RPMI7951 (cell line): ENCODE measurements around the gene LRRC8B. TPM values are rescaled to one million over a fixed set of nuclear protein-coding genes. Genes with fewer than 3 reads are reported as not detected.
"Not testable (repeated sequence)": the region's sequence is repeated elsewhere in the genome, so short reads cannot be mapped to it uniquely, and the experiment has no call there.

Experiments used
- DNase-seq: peaks from one replicate; pipeline ENCODE4 v3.0.0-alpha.2; 2012; ENCODE audit warnings: low read depth
- total RNA-seq: library from RNA; depleted of rRNA; stranded (reverse); fragments of >200 nt; shearing (Covaris generic); gene quantifications from 2 replicates; pipeline ENCODE4 v1.2.3, GENCODE V29; 2014

Gene LRRC8B
- total RNA-seq, 1 experiment from 2014 or later: 1.1 TPM

DNA sequence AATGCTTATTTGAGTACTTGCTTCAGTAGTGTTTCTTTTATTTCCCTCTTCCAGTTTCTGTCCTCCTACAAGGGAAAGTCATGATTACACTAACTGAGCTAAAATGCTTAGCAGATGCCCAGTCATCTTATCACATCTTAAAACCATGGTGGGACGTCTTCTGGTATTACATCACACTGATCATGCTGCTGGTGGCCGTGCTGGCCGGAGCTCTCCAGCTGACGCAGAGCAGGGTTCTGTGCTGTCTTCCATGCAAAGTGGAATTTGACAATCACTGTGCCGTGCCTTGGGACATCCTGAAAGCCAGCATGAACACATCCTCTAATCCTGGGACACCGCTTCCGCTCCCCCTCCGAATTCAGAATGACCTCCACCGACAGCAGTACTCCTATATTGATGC is 57.9 kb downstream of the LRRC8B start:
- DNase-seq: no peak

DNA sequence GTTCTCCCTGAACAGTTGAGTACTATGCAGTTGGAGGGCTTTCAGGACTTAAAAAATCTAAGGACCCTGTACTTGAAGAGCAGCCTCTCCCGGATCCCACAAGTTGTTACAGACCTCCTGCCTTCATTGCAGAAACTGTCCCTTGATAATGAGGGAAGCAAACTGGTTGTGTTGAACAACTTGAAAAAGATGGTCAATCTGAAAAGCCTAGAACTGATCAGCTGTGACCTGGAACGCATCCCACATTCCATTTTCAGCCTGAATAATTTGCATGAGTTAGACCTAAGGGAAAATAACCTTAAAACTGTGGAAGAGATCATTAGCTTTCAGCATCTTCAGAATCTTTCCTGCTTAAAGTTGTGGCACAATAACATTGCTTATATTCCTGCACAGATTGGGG is 59.6 kb downstream of the LRRC8B start:
- no peak for DNase-seq

DNA sequence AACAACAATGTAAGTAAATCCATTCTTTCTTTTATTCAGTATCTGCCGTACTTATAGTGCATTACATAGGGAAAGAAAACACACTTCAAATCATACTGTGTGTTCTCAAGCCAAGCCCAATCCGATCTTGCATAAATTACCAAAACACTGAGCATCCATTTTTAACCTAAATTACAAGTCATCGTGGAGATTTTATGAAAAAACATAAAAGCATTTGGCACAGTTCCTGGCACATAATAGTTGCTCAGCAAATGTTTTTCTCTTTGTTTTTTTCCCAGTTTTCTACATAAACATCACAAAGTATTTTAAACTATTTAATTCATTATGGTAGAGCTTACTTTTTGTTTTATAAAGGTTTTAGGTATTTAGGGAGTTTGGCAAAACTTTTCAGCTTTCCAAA is 60.2 kb downstream of the LRRC8B start:
- DNase-seq: no peak

DNA sequence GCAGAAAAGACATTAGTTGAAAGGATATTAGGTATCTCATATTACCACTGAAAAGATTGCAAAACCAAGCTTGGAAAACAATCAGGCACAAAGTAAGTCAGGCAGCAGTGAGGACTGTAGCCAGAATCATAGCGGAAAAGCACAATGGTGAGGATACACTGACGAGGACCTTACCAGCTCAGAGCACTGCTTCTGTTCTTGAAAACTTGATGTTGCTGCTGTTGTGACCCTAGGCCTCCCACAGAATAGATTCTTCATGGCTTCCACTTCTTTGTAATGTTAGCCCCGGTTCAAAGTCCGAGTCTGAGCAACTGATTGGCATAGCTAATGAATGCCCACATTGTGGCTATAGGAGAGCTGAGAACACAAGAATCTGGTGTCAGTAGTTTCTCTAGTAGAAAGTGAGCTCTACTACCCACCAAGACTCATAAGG is 63.1 kb downstream of the LRRC8B start:
- DNase-seq: no peak

DNA sequence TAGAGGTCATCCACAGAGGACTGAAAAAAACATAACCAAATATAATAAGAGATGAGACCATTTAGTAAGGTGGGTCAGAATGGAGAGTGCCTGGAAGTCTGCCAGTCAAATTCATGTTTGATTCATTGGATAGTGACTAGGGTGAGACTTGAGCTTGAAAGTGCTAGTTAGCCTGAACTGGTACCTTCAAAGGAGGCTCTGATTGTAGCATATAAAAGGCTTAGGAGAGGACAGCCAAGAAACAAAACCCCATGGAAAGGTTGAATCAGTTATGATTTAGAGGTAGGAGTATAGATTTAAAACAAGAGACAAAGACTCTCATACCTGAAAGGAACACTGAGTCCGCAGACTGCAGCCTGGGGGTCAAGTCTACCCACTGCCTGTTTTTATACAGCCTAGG is 63.9 kb downstream of the LRRC8B start:
- no peak for DNase-seq

DNA sequence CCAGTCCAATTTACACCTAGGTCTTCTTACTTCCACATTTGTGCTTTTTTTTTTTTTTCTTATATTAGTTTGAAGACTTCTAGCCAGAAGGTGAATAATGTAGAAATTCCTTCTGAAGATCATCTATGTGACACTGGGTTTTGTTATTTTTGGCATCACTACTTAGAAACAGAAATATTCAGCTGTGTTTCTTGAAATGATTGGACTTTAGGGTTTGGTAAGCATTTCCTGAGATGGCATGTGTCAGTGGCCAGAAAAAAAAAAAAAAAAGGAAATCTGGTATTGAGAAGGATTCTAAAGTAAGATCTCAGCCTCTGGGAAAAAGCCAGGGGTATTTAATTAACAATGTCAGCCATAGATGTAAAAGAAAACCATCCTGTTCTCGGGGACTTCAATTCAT is 64.9 kb downstream of the LRRC8B start:
- DNase-seq: peak; percentile 19

DNA sequence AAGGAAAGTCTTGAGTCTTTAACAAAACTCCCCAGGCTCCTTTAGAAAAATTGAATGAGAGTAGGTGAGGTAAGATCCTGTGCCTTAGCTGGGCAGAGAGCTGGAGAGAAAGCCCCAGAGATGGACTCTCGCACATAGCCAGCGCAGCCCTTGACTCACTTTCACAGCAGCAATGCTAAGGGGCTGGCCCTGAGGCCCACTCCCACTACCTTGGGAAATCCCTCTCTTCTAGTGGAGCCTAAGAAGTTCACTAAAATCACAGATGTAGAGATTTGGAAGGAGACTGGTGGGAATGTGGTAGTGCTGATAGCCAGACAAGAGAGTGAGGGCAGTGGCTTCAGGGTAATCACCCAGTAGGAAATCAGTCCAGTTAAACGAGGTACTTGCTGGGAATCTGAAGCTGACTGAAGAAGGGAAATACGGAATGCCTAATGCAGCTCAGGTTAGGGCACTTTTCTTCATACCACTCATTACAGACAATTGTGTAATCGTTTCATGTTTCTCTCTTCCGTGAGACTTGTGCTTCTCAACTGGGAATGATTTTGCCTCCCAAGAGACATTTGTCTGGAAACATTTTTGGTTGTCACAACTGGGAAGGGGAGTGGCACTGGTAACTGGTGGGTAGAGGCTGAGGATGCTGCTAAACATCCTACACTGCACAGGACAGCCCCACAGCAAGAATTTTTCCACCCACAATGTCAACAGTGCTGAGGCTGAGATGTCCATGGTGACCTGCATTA is 65.9 kb downstream of the LRRC8B start:
- DNase-seq: no peak

DNA sequence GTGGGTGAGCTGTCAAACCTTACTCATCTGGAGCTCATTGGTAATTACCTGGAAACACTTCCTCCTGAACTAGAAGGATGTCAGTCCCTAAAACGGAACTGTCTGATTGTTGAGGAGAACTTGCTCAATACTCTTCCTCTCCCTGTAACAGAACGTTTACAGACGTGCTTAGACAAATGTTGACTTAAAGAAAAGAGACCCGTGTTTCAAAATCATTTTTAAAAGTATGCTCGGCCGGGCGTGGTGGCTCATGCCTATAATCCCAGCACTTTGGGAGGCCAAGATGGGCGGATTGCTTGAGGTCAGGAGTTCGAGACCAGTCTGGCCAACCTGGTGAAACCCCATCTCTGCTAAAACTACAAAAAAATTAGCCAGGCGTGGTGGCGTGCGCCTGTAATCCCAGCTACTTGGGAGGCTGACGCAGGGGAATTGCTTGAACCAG is 68.3 kb downstream of the LRRC8B start:
- DNase-seq: not testable (repeated sequence)

DNA sequence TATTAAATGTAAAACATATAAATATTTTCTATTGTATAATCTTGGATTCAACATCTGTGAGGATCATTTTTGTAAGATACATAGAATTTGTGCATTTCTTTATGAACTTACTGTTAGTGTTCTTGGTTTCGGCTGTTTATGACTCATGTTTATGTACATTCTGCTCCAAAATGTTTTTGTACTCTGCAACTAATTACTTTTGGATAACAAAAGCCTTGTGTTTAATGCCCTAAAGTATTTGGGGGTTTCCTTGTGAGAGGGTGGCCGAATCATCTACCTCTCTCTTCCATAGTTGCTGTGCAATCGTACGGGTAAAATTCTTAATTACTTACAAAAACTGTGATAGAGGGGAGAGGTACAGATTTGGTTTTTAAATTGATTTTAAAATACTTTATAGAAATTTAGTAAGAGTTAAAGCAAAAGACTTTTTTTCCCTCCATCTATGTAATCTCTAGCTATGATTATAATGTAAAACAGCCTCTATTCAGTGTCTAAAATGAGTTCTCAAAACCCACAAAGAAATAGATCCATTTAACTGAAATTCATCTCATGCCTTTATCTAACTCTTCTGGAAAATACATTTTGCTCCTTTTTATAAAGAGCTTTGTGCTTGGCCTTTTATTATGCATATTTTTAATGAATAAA is 69.6 kb downstream of the LRRC8B start:
- no peak for DNase-seq

DNA sequence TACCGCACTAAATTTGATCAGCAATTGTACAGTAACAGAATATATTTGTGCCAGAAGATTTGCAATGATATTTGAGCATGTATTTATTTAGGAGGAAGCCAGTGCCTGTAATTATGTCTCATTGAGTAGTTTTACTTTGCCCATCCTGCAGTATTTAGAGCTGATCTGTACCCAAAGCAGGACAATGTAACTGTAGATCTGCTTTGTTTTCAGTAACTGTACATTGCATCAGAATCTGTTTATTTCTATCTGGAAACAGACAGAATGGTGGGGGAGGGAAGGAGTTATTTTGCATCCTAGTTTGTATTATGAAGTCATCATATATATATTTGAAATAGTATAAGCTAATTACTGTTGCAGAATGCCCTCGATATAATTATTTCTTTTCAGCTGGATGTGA is 72.1 kb downstream of the LRRC8B start:
- DNase-seq: no peak

DNA sequence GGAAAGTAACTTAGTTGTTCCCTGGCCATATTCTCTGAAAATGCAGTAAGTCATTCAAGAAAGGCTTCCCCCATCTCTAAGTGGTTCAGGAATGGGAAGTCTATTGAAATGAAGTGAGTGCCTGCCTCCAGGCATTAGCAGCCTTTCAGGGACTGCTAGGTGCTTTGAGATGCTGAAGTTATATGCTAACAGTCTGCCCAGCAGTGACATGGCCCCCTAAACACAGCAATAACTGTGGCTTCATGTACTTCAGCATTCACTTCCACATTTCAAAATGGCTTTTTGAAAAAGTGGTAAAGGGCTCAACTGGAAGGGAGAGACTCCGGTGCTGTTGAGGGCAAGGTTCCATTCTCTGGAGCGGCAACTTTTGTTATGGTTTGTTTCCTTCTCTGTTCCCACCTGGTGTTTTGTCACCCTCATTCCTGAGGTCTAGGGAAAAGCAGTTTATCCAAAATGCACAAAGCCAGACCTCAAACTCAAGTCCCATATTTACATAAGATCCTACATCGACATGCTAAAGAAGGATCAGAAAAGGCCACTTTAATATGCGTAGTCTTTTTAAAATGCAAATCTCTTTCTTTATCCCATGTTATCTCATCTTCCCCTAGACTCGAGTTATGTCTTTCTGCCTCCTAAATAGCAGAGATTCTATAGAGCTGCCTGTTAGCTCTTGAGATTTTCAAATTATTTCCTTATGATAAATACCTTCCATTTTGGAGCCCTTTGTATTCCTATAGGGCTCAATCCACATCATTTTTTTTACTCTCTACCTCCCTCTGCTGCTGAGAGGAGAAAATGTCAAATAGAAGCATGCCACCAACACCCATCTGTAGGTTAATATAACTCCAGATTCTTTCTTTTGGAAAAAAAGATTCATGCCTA is 74.1 kb downstream of the LRRC8B start:
- peak; percentile 29 for DNase-seq

DNA sequence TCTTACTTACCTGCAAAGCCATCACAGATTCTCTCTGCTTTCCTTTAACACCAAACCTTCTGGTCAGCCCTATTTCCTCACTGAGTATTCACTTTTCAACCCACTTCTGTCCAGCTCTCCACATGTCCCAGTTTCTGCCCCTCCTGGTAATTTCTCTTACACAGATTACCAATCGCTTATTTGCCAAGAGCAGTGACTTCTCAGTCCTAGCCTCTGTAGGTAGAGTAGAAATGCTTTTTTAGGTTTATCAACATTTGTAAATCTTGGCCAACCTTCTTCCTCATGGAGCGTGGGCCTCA is 74.7 kb downstream of the LRRC8B start:
- DNase-seq: no peak

DNA sequence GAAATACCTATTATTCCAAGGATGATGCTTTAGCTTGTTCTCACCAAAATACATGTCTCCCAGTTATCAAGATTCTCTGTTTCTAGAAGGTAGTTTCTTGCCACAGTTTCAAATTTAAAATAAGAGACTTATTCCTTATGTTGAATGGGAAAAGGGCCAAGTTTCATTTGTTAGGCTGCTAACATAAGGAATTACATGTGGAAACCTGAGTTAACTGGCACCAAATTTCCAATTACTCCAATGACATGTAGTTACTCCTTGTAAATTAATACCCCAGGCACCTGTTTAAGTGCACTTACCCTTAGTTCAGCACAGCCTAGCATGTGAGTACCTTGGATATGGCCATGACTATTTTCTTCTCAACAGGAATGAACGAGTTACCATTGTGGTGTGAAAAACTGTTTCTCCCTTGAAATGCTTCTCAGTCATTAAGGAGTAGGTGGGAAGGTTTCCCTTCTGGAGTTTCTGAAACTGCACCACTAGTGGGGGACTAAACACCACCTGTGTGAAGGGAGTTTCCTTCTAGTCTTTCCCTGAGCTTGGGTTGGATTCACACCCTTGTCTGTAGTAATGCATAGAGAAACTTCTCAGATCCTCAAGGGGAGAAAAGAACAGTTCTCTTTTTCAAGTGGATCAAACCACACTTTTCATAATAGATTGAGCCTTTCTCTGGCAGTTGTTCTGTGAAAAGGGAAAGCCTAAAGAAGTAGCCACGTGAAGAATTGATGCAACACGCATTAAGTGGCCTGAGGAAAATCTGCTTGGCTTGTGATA is 76.0 kb downstream of the LRRC8B start:
- no peak for DNase-seq

DNA sequence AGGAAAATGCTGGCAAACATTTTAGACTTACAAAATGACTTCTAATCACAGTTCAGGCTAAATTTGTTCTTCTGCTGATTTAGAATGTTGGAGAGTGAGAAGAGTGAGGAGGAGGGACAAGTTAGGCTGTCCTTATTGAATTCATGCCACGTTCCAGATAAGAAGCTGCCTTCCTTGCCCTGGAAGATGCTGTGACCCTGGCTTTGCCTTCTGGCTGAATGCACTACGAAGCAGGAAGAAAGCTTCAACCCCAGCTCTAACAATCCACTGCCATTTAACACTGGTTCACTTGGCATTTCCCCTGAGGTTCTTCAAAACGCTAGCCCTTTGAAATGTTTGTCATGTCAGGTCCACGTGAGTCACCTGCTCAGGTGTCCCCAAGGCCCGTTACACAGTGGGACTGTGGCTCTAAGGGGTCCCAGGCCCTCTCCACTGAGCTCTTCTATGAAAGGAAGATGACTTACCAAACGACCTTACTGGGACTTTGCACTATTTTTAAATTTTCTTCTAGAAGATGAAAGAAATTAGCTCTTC is 78.3 kb downstream of the LRRC8B start:
- DNase-seq: no peak

DNA sequence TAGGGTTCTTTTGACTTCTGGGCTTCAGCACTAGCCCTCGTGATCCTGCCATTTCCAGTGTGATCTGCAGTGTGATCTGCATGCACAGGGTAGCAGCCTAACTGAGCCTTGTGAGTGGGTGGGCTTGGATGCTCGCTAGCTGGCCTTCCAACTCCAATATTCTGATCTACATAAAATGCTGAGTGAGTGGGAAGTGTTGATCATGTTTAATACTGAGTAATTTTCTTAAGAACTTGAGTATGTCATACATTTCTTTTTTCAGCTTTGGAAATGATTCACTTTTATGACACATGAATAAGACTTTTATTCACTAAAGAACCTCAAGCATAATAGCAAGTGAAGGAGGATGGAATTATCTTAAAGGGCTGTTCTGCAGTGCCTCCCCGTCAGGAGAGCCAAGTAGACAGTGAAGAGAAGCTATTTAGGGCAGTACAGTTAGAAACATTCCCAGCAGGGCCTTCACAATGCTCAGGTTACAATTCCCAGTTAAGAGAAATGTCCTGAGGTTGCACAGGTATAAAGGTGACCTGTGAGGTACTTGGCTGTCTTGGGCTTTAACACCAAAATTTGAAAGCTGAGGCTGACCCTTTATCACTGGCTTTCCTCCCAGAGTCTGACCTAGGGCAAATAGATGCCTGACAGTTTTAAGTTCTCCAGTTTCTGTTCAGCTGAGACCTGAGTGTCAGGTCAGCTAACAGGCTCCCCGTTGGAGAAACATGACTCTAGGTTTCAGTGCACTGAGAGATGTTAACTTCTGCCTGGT is 79.2 kb downstream of the LRRC8B start:
- peak; percentile 11 for DNase-seq

DNA sequence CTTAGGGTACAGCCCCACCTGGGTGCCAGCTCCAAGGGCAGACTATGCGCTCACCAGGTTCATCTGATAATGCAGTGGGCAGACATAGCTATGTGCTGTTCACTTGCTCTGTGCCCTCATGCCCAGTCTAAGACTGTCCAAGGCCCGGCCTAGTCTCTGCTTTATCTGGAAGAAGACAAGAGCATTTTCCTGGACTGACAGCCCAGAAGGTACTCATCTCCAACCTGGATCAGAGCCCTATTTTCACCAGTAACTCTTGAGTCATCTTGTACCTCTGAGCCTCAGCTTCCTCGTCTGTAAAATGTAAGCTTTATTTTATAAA is 79.7 kb downstream of the LRRC8B start:
- DNase-seq: no peak

DNA sequence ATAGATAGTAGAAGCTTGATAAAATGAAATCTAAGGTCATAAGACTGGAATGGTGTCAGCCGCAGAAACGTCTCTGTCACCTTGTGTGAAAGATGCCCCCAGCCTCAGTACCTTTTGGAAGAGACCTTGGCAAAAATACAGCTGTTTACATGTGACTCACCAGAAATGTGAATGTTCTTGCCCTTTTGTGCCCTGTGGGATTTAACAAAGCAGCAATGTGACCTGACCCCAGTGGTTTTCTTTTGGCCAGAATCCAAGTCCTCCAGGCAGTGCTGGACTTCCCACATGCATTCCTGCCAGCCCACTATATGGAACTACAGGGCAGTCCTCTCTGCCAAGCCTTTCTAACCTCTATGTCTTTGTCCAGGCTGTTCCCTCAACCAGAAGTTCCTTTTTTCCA is 81.1 kb downstream of the LRRC8B start:
- DNase-seq: peak; percentile 94

DNA sequence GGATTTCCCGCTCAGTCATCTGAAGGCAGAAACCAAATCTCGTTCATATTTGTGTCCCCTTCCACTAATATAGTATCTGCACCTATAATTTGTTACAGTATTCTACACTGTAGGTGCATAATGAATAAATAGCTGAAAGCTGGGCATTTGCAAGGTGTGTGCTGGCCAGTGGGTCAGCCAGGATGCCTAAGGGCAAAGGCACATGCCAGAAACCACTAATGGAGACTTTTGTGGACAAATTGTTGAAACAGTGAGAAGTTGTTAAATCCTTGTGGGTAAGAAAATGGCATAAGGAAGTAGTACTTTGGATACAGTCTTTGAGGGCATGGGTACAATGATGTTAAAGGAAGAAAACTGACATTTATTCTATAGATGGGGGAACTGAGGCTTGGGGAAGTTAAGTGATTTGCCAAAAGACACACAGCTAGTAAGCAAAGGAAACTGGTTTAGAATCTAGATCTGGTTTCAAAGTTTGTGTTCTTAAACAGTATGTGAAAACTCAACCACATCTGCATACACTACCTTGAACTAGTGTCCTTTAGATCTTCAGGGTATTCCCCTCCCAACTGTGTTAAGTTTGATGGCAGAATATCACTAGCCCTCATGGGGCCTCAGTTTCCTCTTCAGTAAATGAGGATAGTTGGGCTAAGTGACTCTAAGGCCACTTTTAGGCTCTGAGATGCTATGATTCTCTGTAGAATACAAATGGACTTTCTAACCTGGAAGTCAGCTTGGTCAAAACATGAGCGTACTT is 81.8 kb downstream of the LRRC8B start:
- DNase-seq: peak; percentile 48

DNA sequence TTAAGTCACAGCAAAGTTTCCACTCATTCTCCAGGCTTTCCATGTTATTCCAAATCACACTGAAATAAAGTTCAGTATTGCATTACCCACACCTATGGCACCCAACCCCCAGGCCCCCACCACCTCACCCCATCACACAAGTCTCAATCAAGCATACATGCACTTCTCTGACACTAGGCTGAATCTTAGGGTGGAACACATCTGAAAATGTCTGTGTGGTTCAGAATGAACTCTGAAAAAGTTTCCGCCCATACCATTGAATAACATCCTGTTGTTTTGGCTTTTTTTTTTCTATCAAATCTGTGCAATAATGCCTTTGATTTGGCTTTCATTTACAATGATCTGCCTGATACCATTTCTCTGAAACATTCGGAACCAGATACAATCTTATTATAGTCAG is 82.5 kb downstream of the LRRC8B start:
- no peak for DNase-seq

DNA sequence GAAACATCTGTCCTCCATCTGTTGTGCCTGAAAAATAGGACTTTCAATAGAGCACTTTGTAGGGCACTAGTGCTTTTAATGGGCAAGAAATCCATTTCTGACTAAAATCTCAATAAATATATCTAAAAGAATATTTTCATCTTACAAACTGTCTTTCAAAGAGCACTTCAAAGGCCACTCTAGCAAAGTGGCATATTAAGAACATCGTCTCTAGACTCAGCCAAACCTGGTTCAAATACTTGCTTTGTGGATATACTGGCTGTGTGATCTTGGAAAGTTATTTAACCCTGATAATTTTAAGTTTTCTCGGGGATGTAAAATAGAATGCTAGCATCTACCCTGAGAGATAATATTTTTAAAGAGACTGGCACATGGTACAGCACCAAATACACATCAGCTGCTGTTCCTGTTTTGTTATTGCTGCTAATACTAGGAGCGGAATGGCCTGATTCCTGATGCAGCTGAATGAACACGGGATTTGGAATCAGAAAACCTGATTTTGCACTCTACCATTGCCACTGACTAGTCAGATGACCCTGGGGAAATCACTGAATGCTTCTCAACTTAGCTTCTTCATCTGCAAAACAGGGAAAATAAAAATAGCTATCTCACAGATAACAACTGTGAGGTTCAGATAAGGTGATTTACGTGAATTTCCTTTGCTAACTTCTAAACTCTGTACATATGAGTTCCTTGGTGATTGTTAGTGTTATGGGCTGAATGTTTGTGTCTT is 83.1 kb downstream of the LRRC8B start:
- no peak for DNase-seq
